ENCODE results near the gene POLD4.
A peak's percentile ranks its signal among the peaks of the same experiment; 100 is the strongest.

POLD4 gene

GRCh38 chr11:67389477-67389876 is 36.1 kb upstream of the POLD4 start:
- DNase-seq (ENCODE audit: low read depth in 2 of 2, low spot score in 1 of 2) = no peak

DNA sequence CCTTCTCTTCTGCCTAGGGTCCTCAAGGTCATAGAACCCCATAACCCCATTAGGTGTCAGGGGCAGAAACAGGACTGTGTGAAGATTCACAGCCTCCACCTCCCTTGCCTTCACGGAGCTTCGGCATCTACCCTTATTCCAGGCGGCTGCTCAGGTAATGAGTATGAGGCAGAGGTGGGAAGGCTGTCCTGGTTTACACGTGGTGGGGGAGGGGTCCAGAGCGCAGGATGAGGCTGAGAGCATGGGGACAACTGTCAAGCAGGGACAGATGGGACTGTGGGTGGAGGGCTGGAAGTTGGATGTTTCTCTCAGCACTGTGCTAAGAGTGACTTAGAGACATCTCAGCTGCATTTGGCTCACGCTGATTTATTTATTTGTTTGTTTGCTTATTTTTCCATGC is 34.2 kb upstream of the POLD4 start:
- no peak for DNase-seq (ENCODE audit: low read depth in 2 of 2, low spot score in 1 of 2)

- DNase-seq (ENCODE audit: low read depth in 2 of 2, low spot score in 1 of 2) = no peak
Measured at GRCh38 chr11:67387069-67387468, 33.7 kb upstream of the POLD4 start.

- DNase-seq (ENCODE audit: low read depth in 2 of 2, low spot score in 1 of 2) = no peak
Measured at GRCh38 chr11:67384851-67385366, 31.6 kb upstream of the POLD4 start.

DNA sequence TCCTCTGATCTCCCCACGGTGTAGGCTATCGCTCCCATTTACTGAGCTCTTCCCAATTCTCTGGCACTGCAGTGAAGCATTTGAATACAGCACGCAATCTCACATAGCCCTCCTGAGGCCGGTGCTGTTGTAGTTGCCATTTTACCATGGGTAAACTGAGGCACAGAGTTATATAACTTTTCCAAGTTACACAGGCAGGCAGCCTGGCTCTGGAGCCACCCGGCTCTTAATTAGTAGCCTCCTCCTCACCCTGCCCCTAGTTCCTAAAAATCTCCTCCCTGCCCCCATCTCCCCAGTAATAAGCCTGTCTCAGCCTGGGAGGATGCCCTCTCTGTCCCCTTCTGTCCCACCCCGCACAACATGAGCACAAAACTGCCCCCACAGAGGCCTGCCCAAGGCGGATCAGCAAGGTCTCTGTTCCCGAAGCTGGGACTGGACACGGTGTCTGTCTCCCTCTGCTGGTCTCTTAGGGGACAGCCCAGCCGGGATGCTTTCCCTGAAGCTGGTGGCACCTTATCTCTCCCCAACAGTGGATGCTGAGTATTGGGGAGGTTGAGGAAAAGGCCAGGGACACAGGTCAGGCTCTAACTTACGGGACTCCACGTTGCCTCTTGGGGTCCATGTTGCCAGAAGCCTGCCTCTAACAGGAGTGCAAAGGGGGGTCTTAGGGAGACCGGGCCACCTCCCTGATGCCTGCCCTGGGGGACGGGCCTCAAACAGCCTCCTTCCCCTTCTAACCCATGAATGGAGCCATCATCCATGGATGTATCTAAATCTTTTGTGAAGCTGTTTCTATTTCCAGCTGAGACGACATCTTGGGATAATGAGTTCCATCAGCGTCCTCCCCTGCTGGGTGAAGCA is 29.2 kb upstream of the POLD4 start:
- DNase-seq (ENCODE audit: low read depth in 2 of 2, low spot score in 1 of 2) = peak; percentile 64 to 76

GRCh38 chr11:67381244-67381972 is 28.1 kb upstream of the POLD4 start:
- DNase-seq (ENCODE audit: low read depth in 2 of 2, low spot score in 1 of 2) = no peak

GRCh38 chr11:67379061-67380058 is 26.0 kb upstream of the POLD4 start:
- DNase-seq (ENCODE audit: low read depth in 2 of 2, low spot score in 1 of 2) = no peak

- no peak for DNase-seq (ENCODE audit: low read depth in 2 of 2, low spot score in 1 of 2)
Measured at GRCh38 chr11:67378544-67378943, 25.2 kb upstream of the POLD4 start.

- no peak for DNase-seq (ENCODE audit: low read depth in 2 of 2, low spot score in 1 of 2)
Measured at GRCh38 chr11:67376873-67377808, 23.8 kb upstream of the POLD4 start.

- DNase-seq (ENCODE audit: low read depth in 2 of 2, low spot score in 1 of 2) = no peak
Measured at GRCh38 chr11:67376063-67376820, 22.9 kb upstream of the POLD4 start.

DNA sequence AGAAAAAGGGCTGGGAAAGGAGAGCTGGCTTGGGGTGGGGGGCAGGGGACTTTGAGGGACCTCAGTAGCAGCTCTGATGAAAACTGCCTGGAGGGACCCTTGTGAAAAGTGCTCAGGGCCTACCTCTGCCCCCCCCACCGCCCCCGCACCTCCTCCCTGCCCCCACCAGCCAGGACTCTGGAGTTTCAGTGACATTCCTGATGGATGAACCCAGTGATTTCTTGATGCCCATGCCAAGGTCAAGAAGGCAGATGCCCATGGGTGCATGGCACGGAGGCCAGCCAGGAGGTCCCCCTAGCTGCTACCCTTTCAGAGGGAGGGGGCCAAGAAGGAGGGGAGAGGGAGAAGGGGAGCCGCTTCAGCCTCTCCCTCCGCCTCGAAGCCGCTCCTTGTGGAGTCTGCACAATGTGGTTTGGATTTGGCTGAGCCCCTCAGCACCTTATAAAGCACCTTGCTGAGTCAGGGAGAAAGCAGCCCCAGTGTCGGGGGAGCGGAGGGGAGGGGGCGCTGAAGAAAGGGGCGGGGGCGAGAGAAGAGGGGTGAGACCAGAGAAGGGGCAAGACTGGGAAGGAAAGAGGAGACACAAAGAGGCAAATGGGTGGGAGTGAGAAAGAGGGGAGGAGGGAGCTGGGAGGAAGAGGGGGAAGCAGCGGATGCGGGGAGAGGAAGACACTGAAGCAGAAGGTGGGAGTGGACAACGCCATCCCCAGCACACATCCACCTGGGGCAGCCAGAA is 22.1 kb upstream of the POLD4 start:
- DNase-seq (ENCODE audit: low read depth in 2 of 2, low spot score in 1 of 2) = no peak

- no peak for DNase-seq (ENCODE audit: low read depth in 2 of 2, low spot score in 1 of 2)
Measured at GRCh38 chr11:67374571-67375281, 21.4 kb upstream of the POLD4 start.

- peak; percentile 40 to 75 for DNase-seq (ENCODE audit: low read depth in 2 of 2, low spot score in 1 of 2)
Measured at GRCh38 chr11:67373648-67374570, 20.6 kb upstream of the POLD4 start.

- DNase-seq (ENCODE audit: low read depth in 2 of 2, low spot score in 1 of 2) = no peak
Measured at GRCh38 chr11:67372993-67373647, 19.8 kb upstream of the POLD4 start, which contains the start of gene CLCF1. TSS of gene CLCF1 (minus strand) at chr11:67373598. CDS start at chr11:67373539, 59 bp downstream.

- no peak for DNase-seq (ENCODE audit: low read depth in 2 of 2, low spot score in 1 of 2)
Measured at GRCh38 chr11:67372321-67372992, 19.1 kb upstream of the POLD4 start.

GRCh38 chr11:67371911-67372320 is 18.6 kb upstream of the POLD4 start:
- no peak for DNase-seq (ENCODE audit: low read depth in 2 of 2, low spot score in 1 of 2)

All from stimulated activated CD8-positive, alpha-beta memory T cell treated with anti-CD3 and anti-CD28 coated beads, Interleukin-4, amount 100 ng/mL, for 4 hours (primary cell).